Memory B cell (primary cell): ENCODE data around the gene CLDN10.
"Not testable (repeated sequence)": the region's sequence is repeated elsewhere in the genome, so short reads cannot be mapped to it uniquely, and the experiment has no call there.

Experiments
- ATAC-seq: fragments of 150-1000 bp; cut with Tn5 transposase; 2 replicates; pipeline ENCODE4 v1.10.0; 2021; ENCODE audit warnings: low read depth, mild to moderate bottlenecking, moderate library complexity
- DNase-seq, 2 donors: peaks; one replicate each; pipeline ENCODE4 v3.0.0; 2022; ENCODE audit warnings: low spot score in 2 of 2
- H3K27ac Mint-ChIP-seq: one replicate; pipeline ENCODE4 v1.8.0; 2022; ENCODE audit warnings: mild to moderate bottlenecking, moderate library complexity, mixed read lengths
- H3K27me3 Mint-ChIP-seq: one replicate; pipeline ENCODE4 v1.8.0; 2022; ENCODE audit warnings: mixed read lengths
- H3K36me3 Mint-ChIP-seq: one replicate; pipeline ENCODE4 v1.8.0; 2022; ENCODE audit warnings: mild to moderate bottlenecking, mixed read lengths
- H3K4me1 Mint-ChIP-seq: one replicate; pipeline ENCODE4 v1.8.0; 2022; ENCODE audit warnings: mixed read lengths
- H3K4me3 Mint-ChIP-seq: one replicate; pipeline ENCODE4 v1.8.0; 2022; ENCODE audit warnings: mild to moderate bottlenecking, moderate library complexity, mixed read lengths
- H3K9me3 Mint-ChIP-seq: one replicate; pipeline ENCODE4 v1.8.0; 2022; ENCODE audit warnings: mixed read lengths

The CLDN10 gene

DNA sequence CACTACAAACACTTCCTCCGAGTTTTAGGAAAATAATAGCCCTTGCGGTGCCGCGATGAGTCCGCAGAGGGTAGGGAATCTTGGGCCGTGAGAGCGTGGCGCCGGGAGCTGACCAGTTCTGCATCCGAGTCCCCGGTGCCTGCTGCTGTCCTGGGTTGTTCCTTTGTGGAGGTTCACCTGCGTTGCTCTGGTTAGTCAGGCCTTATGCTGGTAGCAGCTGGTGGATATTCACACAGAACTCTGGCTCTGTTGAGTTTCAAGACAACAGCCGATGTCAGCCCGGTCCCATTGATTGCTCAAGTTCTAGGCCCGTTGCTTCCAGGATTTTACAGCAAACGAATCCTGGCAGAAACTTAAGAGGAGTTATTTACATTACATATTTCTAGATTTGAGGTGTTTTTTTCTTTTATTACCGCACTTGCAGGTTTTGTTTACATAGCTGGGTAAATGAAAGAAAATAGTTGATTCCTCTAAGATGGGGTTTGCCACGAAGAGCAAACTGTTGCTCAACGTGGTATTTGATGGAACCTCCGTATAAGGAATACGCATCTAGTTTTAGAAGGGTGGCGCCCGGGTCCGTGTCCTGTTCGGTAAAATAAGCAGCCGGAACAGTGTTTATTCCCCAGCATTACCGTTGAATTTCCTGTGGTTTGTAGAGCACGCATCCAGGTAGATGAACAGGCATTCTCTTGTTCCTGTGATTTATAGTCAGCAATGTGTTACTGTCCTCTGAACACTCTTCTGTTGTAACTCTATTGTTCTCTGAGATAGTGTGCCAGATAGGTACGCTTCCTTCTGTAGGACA is 1.3 kb downstream of the CLDN10 start:
- Mint-ChIP-seq H3K9me3 (no peaks in the 10 kb centered on the region), H3K27ac (no peak overlapping the region), H3K36me3 (no peaks in the 10 kb centered on the region), H3K27me3 (peaks cover 17% of the 10 kb centered on the region), H3K4me1 (no peaks in the 10 kb centered on the region), H3K4me3 (no peak overlapping the region)
- ATAC-seq, result no peak
- no peak for DNase-seq

DNA sequence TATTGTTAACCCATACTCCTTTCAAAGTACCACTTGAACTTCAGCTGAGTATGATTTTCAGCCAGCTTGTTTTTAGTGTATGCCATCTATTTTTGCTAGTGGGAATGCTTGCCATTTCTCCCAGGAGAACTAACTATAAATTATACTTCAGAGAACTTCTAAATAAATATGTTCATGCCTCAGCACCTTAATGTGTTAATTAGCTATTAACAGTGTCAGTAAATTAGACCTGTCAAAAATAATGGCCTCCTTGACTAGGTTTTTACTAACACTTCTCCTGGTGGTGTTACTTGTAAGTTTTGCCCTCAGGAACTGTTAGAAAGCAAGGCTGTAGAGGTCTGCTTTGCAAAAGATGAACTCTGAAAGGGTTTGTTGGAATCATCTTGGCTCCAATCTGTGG is 4.5 kb downstream of the CLDN10 start:
- DNase-seq (no peak), ATAC-seq (no peak)
- Mint-ChIP-seq H3K4me1 (no peaks in the 10 kb centered on the region), H3K9me3 (no peaks in the 10 kb centered on the region), H3K4me3 (no peak overlapping the region), H3K36me3 (no peaks in the 10 kb centered on the region), H3K27me3 (peaks cover 6% of the 10 kb centered on the region), H3K27ac (no peak overlapping the region)

DNA sequence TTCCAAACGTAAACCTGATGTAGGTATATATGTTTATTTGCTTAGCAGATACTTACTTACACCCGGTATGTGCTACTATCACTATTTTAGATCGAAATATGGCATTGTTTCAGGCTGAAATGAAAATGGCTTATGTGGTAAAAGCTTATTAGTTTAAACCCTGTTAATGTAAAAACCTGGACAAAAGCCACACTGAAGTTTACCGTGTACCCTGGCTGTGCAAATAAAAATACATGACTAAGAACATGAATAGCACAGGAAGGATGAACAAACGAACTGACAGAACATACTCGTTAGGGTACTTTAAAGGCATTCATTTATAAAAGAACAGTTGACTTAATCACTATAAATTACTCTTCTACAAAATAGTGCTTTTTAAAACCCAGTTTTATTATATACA is 6.6 kb downstream of the CLDN10 start:
- Mint-ChIP-seq H3K27ac (no peak overlapping the region), H3K4me1 (no peaks in the 10 kb centered on the region), H3K4me3 (no peak overlapping the region), H3K36me3 (no peaks in the 10 kb centered on the region), H3K9me3 (no peaks in the 10 kb centered on the region), H3K27me3 (peaks cover 8% of the 10 kb centered on the region)
- ATAC-seq (no peak), DNase-seq (no peak)

DNA sequence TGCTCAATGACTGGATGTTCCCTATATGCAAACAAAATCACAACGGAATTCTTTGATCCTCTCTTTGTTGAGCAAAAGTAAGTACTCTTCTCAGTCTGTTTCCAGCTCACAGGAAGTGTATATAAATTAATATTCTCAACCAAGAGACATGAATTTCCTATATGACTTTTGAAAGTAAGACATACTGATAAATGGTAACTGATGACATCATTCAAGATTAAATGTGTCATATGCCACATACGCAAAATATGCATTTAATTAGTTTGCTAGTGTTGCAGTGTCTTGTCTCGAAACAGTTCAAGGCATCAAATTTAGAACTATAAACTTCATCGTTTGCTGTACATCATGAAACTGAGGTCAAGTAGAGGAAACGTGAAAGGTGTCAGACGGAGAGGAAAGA is 7.9 kb downstream of the CLDN10 start:
- Mint-ChIP-seq H3K36me3 (no peaks in the 10 kb centered on the region), H3K4me1 (no peaks in the 10 kb centered on the region), H3K4me3 (no peak overlapping the region), H3K27me3 (peaks cover 6% of the 10 kb centered on the region), H3K27ac (no peak overlapping the region), H3K9me3 (no peaks in the 10 kb centered on the region)
- ATAC-seq (no peak), DNase-seq (no peak)

DNA sequence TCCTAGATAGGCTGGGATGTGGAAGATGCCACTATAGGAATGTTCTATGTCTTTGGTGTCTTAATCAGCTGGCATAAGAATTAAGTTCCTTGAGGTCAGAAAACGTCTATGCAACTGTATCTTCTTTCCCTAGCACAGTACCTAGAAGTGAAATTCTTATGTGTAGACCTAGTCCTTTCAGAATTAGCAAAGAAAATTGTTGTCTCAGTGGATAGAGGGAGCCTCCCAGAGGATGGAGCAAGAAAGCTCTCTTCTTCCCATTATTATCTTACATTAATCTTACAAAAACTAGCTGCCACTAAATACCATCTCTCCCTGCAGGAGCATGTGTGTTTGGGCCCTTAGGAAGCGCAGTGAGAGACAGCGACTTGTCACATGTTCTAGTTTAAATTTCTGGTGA is 11.6 kb downstream of the CLDN10 start:
- DNase-seq (no peak), ATAC-seq (no peak)
- no peaks in the 10 kb centered on the region for H3K36me3 Mint-ChIP-seq
- H3K27ac Mint-ChIP-seq, result no peak overlapping the region
- H3K4me3 Mint-ChIP-seq, result no peak overlapping the region
- H3K9me3 Mint-ChIP-seq, result no peaks in the 10 kb centered on the region
- H3K4me1 Mint-ChIP-seq, result no peaks in the 10 kb centered on the region
- peaks cover 9% of the 10 kb centered on the region for H3K27me3 Mint-ChIP-seq

DNA sequence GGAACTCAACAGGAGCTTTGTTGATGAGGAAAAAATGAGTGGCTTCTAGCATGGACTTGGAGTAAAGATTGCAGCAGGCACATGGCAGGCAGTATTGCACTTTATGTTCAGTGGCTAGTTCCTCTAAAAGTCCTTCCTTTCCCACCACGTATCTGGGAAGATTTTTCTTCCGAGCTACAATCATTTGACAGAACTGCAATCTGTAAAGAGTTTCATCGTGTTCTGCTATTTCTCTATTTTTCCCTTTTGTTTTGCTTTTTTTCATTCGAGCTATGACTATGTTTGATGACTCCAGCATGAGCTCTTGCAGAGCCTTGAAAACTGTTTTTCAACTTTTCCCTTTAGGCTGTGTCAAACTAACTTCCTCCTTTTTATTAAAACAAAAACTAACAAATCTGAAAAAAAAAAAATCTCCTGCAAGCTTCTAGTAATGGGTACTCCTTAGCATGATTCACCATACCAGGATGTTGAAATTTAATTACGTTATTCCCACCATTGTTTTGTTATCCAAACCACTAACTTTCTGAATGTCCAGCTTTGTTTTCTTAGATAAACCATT is 12.3 kb downstream of the CLDN10 start:
- peaks cover 10% of the 10 kb centered on the region for H3K27me3 Mint-ChIP-seq
- no peak overlapping the region for H3K4me3 Mint-ChIP-seq
- no peak for DNase-seq
- H3K4me1 Mint-ChIP-seq, result no peaks in the 10 kb centered on the region
- no peak for ATAC-seq
- no peak overlapping the region for H3K27ac Mint-ChIP-seq
- H3K36me3 Mint-ChIP-seq, result no peaks in the 10 kb centered on the region
- H3K9me3 Mint-ChIP-seq, result no peaks in the 10 kb centered on the region

DNA sequence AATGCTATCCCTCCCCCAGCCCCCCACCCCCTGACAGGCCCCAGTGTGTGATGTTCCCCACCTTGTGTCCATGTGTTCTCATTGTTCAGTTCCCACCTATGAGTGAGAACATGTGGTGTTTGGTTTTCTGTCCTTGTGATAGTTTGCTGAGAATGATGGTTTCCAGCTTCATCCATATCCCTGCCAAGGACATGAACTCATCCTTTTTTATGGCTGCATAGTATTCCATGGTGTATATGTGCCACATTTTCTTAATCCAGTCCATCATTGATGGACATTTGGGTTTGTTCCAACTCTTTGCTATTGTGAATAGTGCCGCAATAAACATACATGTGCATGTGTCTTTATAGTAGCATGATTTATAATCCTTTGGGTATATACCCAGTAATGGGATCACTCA is 13.2 kb downstream of the CLDN10 start:
- H3K36me3 Mint-ChIP-seq, H3K9me3 Mint-ChIP-seq, DNase-seq, H3K27ac Mint-ChIP-seq, H3K4me1 Mint-ChIP-seq, H3K4me3 Mint-ChIP-seq, ATAC-seq: not testable (repeated sequence)
- peaks cover 12% of the 10 kb centered on the region for H3K27me3 Mint-ChIP-seq

DNA sequence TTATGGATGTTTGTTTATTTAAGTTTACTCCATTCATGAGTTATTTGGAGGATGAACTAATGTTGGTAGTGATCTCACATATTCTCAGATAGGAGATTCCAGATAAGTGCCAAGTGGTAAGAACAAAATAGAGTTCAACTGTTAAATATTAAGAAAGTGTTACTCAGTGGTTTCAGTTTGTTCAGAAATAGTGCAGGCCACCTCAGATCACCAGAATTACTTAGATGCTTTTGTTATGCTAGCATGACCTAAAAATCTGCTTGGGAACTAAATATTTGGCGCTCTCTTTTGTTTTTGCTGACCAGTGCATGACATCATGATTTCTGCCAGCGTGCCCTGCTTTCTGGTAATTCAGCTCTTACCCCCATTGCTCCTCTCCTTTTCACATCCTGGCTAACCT is 15.6 kb downstream of the CLDN10 start:
- H3K36me3 Mint-ChIP-seq, result no peaks in the 10 kb centered on the region
- no peaks in the 10 kb centered on the region for H3K4me1 Mint-ChIP-seq
- ATAC-seq, result no peak
- no peaks in the 10 kb centered on the region for H3K9me3 Mint-ChIP-seq
- H3K27ac Mint-ChIP-seq, result no peak overlapping the region
- no peak for DNase-seq
- peaks cover 12% of the 10 kb centered on the region for H3K27me3 Mint-ChIP-seq
- no peak overlapping the region for H3K4me3 Mint-ChIP-seq

DNA sequence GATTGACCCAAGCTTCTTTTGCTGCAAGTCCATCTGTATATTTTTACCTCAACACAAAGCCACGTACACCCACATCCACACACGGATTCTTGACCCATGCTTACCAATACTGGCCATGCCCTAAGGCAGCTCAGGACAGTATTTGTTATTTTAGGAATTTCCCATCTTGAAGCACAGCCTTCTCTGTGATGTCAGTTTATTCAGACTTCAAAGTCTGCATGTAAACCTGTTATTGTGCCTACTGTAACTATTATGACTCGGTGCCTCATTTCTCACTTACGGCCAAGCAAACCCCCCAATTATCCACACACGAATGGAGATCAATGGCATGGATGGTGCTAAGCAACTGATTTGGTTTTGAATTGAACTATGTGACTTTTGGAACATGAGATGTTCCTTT is 17.5 kb downstream of the CLDN10 start:
- no peak overlapping the region for H3K27ac Mint-ChIP-seq
- no peaks in the 10 kb centered on the region for H3K4me1 Mint-ChIP-seq
- H3K27me3 Mint-ChIP-seq, result peaks cover 12% of the 10 kb centered on the region
- ATAC-seq (no peak), DNase-seq (no peak)
- no peak overlapping the region for H3K4me3 Mint-ChIP-seq
- H3K36me3 Mint-ChIP-seq, result no peaks in the 10 kb centered on the region
- no peaks in the 10 kb centered on the region for H3K9me3 Mint-ChIP-seq

DNA sequence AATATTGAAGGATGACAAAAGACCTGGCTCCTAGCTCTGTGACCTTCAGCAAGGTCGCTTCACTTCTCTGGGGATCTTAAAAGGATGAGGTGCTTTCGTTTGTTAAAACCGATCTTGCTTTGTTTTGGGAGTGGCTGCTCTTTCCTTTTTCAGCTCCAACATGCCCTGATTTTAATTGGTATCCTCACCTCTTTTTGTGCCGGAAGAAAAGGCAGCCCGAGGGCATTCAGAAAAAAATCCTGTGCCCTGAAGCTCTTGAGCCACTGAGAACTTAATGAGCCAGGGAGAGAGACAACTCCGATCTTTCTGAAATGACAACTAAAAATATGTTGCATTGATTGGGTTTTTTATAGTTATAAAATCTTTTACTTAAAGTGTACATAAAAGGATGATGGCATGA is 19.4 kb downstream of the CLDN10 start:
- H3K9me3 Mint-ChIP-seq, result no peaks in the 10 kb centered on the region
- peaks cover 14% of the 10 kb centered on the region for H3K27me3 Mint-ChIP-seq

DNA sequence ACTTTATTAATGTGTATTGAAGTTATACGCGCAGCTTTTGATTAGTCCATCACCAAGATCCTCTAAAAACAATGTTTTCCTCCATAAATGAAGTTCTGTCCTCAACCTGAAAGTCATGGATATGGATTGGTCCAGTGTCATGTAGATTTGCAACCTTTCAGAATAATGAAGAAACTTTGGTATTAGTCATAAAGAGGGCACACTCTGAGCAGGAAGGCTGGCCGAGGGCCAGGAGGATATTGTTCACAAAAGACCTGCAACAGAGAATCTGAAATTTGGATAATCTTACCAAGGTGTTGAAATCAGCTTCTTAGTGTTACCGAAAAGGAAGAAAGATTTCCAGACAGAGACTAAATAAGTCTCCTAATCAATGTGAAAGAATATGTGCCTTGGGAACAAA is 20.7 kb downstream of the CLDN10 start:
- H3K27ac Mint-ChIP-seq, result no peak overlapping the region
- ATAC-seq (no peak), DNase-seq (no peak)
- H3K4me1 Mint-ChIP-seq, result no peaks in the 10 kb centered on the region
- H3K36me3 Mint-ChIP-seq, result no peaks in the 10 kb centered on the region
- no peak overlapping the region for H3K4me3 Mint-ChIP-seq
- H3K27me3 Mint-ChIP-seq, result peaks cover 14% of the 10 kb centered on the region
- no peaks in the 10 kb centered on the region for H3K9me3 Mint-ChIP-seq

More for the DNA sequence above, 19.4 kb downstream of the CLDN10 start:
- DNase-seq (no peak), ATAC-seq (no peak)
- H3K4me1 Mint-ChIP-seq, result no peaks in the 10 kb centered on the region
- H3K27ac Mint-ChIP-seq, result no peak overlapping the region
- no peaks in the 10 kb centered on the region for H3K36me3 Mint-ChIP-seq
- H3K4me3 Mint-ChIP-seq, result no peak overlapping the region

DNA sequence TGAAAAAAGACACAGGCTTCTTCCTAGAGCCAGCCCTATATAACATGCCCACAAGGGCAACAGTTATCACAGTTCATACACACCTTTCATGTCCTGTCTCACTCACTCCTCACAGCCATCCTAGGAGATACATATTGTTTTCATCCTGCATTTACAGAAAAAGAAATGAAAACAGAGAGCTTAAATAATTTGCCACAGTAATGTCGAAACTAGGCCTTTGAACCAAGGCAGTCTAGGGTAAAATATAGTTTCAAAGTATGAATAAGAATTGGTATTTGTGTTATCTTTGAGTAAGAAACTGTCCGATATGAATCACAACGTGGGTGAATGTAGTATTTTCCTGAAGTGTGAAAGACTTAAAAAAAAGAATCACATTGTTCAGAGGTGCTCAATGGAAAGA is 26.8 kb downstream of the CLDN10 start:
- ATAC-seq, result no peak
- Mint-ChIP-seq H3K4me1 (no peaks in the 10 kb centered on the region), H3K9me3 (no peaks in the 10 kb centered on the region), H3K27me3 (peaks cover 13% of the 10 kb centered on the region), H3K27ac (no peak overlapping the region), H3K4me3 (no peak overlapping the region), H3K36me3 (no peaks in the 10 kb centered on the region)
- no peak for DNase-seq

DNA sequence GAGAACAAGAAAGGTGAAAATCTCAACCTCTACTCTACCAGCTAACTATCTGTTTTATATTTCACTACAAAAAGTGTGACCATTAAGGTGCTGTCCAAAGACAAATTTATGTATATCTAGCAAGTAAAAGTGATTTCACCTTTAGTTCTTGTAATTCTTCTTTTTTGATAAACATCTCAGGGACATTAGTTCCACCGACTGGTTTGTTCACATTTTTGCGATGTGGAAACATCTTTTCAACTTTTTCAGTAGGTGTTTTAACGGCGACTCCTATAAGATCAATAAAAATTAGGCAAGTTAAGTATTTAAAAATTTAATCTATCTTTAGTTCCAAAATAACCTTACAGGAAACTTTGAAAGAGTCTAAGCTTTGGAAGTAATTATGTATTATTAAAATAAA is 33.3 kb downstream of the CLDN10 start:
- H3K27ac Mint-ChIP-seq, result no peak overlapping the region
- H3K9me3 Mint-ChIP-seq, result no peaks in the 10 kb centered on the region
- H3K36me3 Mint-ChIP-seq, result no peaks in the 10 kb centered on the region
- no peak for DNase-seq
- no peak overlapping the region for H3K4me3 Mint-ChIP-seq
- no peak for ATAC-seq
- H3K4me1 Mint-ChIP-seq, result no peaks in the 10 kb centered on the region
- peaks cover 10% of the 10 kb centered on the region for H3K27me3 Mint-ChIP-seq

DNA sequence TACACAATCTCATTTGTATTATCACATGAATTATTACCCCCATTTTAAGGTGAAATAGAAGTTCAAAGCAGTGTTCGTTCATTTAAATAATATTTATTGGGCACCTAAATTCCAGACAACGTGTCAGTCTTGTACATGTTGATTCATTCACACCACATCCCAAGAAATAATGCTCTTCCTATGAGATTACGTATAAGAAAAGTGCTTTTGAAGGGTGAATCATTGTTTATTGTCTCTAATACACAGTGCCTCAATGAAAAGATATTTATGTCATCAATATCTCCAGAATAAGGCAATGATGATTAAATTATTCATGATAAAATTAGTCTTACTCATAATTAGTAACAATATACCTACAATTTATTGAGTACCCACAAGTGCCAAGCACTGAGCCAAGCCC is 35.6 kb downstream of the CLDN10 start:
- ATAC-seq, result no peak
- Mint-ChIP-seq H3K27ac (no peak overlapping the region), H3K36me3 (no peaks in the 10 kb centered on the region), H3K4me1 (no peaks in the 10 kb centered on the region), H3K9me3 (no peaks in the 10 kb centered on the region), H3K27me3 (peaks cover 8% of the 10 kb centered on the region), H3K4me3 (no peak overlapping the region)
- DNase-seq, result no peak

DNA sequence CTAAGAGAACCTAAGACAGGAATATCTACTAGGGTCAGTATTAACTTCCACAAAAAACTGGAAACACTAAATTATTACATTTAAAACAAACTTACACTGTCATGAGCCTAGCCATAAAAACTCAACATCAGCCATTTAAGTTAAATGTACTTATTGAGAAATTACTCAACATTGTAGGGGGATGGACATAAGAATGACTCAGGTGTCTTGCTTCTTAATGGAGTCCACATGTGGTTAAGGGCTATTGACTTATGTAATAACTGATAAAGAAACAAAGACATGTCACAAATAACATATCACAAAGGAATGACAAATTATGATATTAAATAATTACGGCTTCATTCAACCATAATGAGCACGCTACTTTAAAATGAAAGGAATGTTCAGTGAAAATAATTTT is 36.2 kb downstream of the CLDN10 start:
- H3K9me3 Mint-ChIP-seq, result no peaks in the 10 kb centered on the region
- peaks cover 8% of the 10 kb centered on the region for H3K27me3 Mint-ChIP-seq

More for the DNA sequence above, 36.2 kb downstream of the CLDN10 start:
- DNase-seq (no peak), ATAC-seq (no peak)
- no peaks in the 10 kb centered on the region for H3K36me3 Mint-ChIP-seq
- H3K27ac Mint-ChIP-seq, result no peak overlapping the region
- no peak overlapping the region for H3K4me3 Mint-ChIP-seq
- H3K4me1 Mint-ChIP-seq, result no peaks in the 10 kb centered on the region
